ENCODE results near the gene RNF215. TPM values are rescaled to one million over a fixed set of nuclear protein-coding genes. Genes with fewer than 3 reads are reported as not detected.

Gene RNF215
- total and polyA plus RNA-seq, 2 of the 13 experiments (the other 11 are each of a cell fraction or from before 2014, with no cell fraction given): 5.3 to 6.1 TPM

- TF ChIP-seq ZSCAN5A (CRISPR knock-in tag; IDR thresholded peaks at IDR 0.05; ENCODE audit: borderline replicate concordance): no peak
- no peak for TF ChIP-seq ZNF674 (CRISPR knock-in tag; IDR thresholded peaks at IDR 0.05; ENCODE audit: low read depth)
- no peak for TF ChIP-seq ZBTB44 (CRISPR knock-in tag; IDR thresholded peaks at IDR 0.05)
- no peak for TF ChIP-seq ZNF569 (CRISPR knock-in tag; IDR thresholded peaks at IDR 0.05; ENCODE audit: borderline replicate concordance)
These were observed 25.8 kb upstream of the RNF215 start (continued) for GRCh38 chr22:30413001-30413400.

GRCh38 chr22:30411780-30412179 is 24.6 kb upstream of the RNF215 start:
- H3K4me2 ChIP-seq (ENCODE audit: low read depth, low read length): no peak overlapping the region
- no peak overlapping the region for H3K27ac ChIP-seq (ENCODE audit: extremely low read length, insufficient read depth, low read length)
- intact Hi-C loops (cut with micrococcal nuclease; ENCODE audit: unreplicated experiment): no loop called here
- H3K79me2 ChIP-seq (ENCODE audit: insufficient read depth, low read length): no peaks in the 10 kb centered on the region
- in situ Hi-C loops (cut with HindIII; ENCODE audit: extremely low pct_ligation_motif_present, low pct_unique_long_range_greater_than_20kb): no loop called here
- no peak for DNase-seq (ENCODE audit: low spot score)
- no peak overlapping the region for H2AFZ ChIP-seq (ENCODE audit: low read length)
- CTCF ChIA-PET (ENCODE audit: low intra/inter-chr PET ratio, low total read pairs): no interaction called here
- H3K4me1 ChIP-seq (ENCODE audit: insufficient read depth, low read length): peaks cover 25% of the 10 kb centered on the region
- H3K27me3 ChIP-seq (ENCODE audit: control insufficient read depth in 1 of 2, insufficient read depth in 2 of 2, low read length in 2 of 2): no peaks in the 10 kb centered on the region
- H3K9me3 ChIP-seq (ENCODE audit: low read length): no peaks in the 10 kb centered on the region
- no peaks in the 10 kb centered on the region for H4K20me1 ChIP-seq (ENCODE audit: insufficient read depth, low read length)
- POLR2A ChIA-PET: interaction anchor here (8.5 kb wide), 1 partner anchor 11 kb away, joined by 42 read pairs; no protein-coding TSS in a partner anchor
- ATAC-seq: no peak
- no peak for FAIRE-seq
- no peak for TF ChIP-seq HMGA1 (CRISPR knock-in tag; conservative IDR thresholded peaks at IDR 0.05)
- TF ChIP-seq ZNF263 (CRISPR knock-in tag; IDR thresholded peaks at IDR 0.05): peak; percentile 96
- no peak for TF ChIP-seq LRRFIP1 (CRISPR knock-in tag; conservative IDR thresholded peaks at IDR 0.05)
- H3K36me3 ChIP-seq (replicated peaks in 1 of 2; ENCODE audit: control insufficient read depth in 1 of 2, insufficient read depth in 2 of 2, low read length in 2 of 2): peaks cover 13 to 48% of the 10 kb centered on the region in 2 experiments
- BruUV-seq (replicated peaks): no TSS peak
- no peak overlapping the region for H3K9ac ChIP-seq (ENCODE audit: insufficient read depth, low read depth, low read length)
- no peak overlapping the region for H3K4me3 ChIP-seq (replicated peaks in 1 of 3; ENCODE audit: insufficient read depth in 1 of 3, low read depth in 2 of 3, low read length in 3 of 3)
- 98% methylated on average over 3 of the region's 3 CpGs for WGBS (ENCODE audit: low lambda C conversion rate)
